HepG2 (cell line): ENCODE results near the gene DEPDC1.

ENCODE experiments used
- CTCF ChIP-seq: sonication (generic); formaldehyde crosslinking; IDR thresholded peaks from 2 replicates; pipeline ENCODE4 v1.5.0; 2020; ENCODE audit warnings: mild to moderate bottlenecking, missing genetic modification reagents, moderate library complexity
- JUND ChIP-seq: sonication (generic); formaldehyde crosslinking; IDR thresholded peaks from 2 replicates; pipeline ENCODE4 v1.8.0; 2022; ENCODE audit warnings: mild to moderate bottlenecking, missing genetic modification reagents
- MXD1 ChIP-seq: sonication (generic); formaldehyde crosslinking; IDR thresholded peaks from 2 replicates; pipeline ENCODE4 v1.4.0; 2020; ENCODE audit warnings: mild to moderate bottlenecking, missing genetic modification reagents
- REL ChIP-seq: sonication (generic); formaldehyde crosslinking; conservative IDR thresholded peaks from 2 replicates; pipeline ENCODE4 v1.8.0; 2022; ENCODE audit warnings: mild to moderate bottlenecking, missing genetic modification reagents, moderate library complexity
- TCF7L2 ChIP-seq: IDR thresholded peaks from 2 replicates; pipeline ENCODE4 v1.6.1; 2011; ENCODE audit warnings: mild to moderate bottlenecking, low read depth, low read length, moderate library complexity
- ZNF138 ChIP-seq: sonication (generic); formaldehyde crosslinking; IDR thresholded peaks from 2 replicates; pipeline ENCODE4 v1.5.0; 2020; ENCODE audit warnings: mild to moderate bottlenecking, low read depth, missing genetic modification reagents

- TF ChIP-seq JUND (CRISPR knock-in tag): no peak
- no peak for TF ChIP-seq CTCF
- no peak for TF ChIP-seq REL (CRISPR knock-in tag)
- TF ChIP-seq ZNF138 (CRISPR knock-in tag): no peak
- no peak for TF ChIP-seq MXD1
- no peak for TF ChIP-seq TCF7L2
Measured at GRCh38 chr1:68460935-68461334, 35.9 kb downstream of the DEPDC1 start.
